KMS-11 (cell line): Measurements from ENCODE around the gene CITED2.

Source experiments
- H2AFZ ChIP-seq: fragments of 200-600 bp; sonication (generic); 2 replicates; pipeline ENCODE4 v1.6.1; 2016; ENCODE audit warnings: antibody characterized with exemption, mixed run types, low read depth
- H3K27ac ChIP-seq: fragments of 200-600 bp; sonication (generic); 2 replicates; pipeline ENCODE4 v1.6.1; 2016; ENCODE audit warnings: mild to moderate bottlenecking, mixed run types
- H3K27me3 ChIP-seq: fragments of 200-600 bp; sonication (generic); 2 replicates; pipeline ENCODE4 v1.6.1; 2017; ENCODE audit warnings: mild to moderate bottlenecking, low read depth, mixed run types, moderate library complexity; ENCODE audit not compliant: insufficient read depth
- H3K36me3 ChIP-seq: fragments of 200-600 bp; sonication (generic); 2 replicates; pipeline ENCODE4 v1.6.1; 2017; ENCODE audit warnings: mild to moderate bottlenecking, mixed run types; ENCODE audit not compliant: insufficient read depth
- H3K4me1 ChIP-seq: fragments of 200-600 bp; sonication (generic); 2 replicates; pipeline ENCODE4 v1.6.1; 2016; ENCODE audit warnings: mild to moderate bottlenecking, low read depth, mixed run types; ENCODE audit not compliant: poor library complexity, severe bottlenecking
- H3K4me2 ChIP-seq: fragments of 200-600 bp; sonication (generic); 2 replicates; pipeline ENCODE4 v1.7.0; 2016; ENCODE audit warnings: mild to moderate bottlenecking, mixed run types
- H3K4me3 ChIP-seq: fragments of 200-600 bp; sonication (generic); IDR thresholded peaks from 2 replicates; pipeline ENCODE4 v1.6.1; 2017; ENCODE audit warnings: low read depth, low read length, mixed read lengths; ENCODE audit not compliant: insufficient read depth
- H3K79me2 ChIP-seq: fragments of 200-600 bp; sonication (generic); 2 replicates; pipeline ENCODE4 v1.6.1; 2016; ENCODE audit warnings: low read depth, mixed run types; ENCODE audit not compliant: insufficient read depth
- H3K9ac ChIP-seq: fragments of 200-600 bp; sonication (generic); 2 replicates; pipeline ENCODE4 v1.6.1; 2016; ENCODE audit warnings: mild to moderate bottlenecking, mixed run types
- H4K20me1 ChIP-seq: fragments of 200-600 bp; sonication (generic); 2 replicates; pipeline ENCODE4 v1.6.1; 2016; ENCODE audit warnings: mild to moderate bottlenecking, mixed run types; ENCODE audit not compliant: insufficient read depth
- CTCF ChIP-seq: fragments of 200-600 bp; sonication (generic); conservative IDR thresholded peaks from 2 replicates; pipeline ENCODE4 v1.6.1; 2017; ENCODE audit warnings: low read depth, mild to moderate bottlenecking, antibody characterized with exemption, low read length, moderate library complexity, mixed read lengths

CITED2 gene

GRCh38 chr6:139343052-139343750 is 31.2 kb downstream of the CITED2 start:
- H3K4me1 ChIP-seq = peaks cover 28% of the 10 kb centered on the region
- H3K4me3 ChIP-seq = no peak overlapping the region
- H3K27me3 ChIP-seq = no peaks in the 10 kb centered on the region
- no peak for TF ChIP-seq CTCF
- H3K36me3 ChIP-seq = no peaks in the 10 kb centered on the region
- H2AFZ ChIP-seq = peak overlapping the region; percentile 64
- no peaks in the 10 kb centered on the region for H4K20me1 ChIP-seq
- peak overlapping the region; percentile 40 for H3K27ac ChIP-seq
- H3K9ac ChIP-seq = no peak overlapping the region
- peak overlapping the region; percentile 33; the same call in 1 of the 2 replicates for H3K4me2 ChIP-seq
- H3K79me2 ChIP-seq = no peaks in the 10 kb centered on the region

DNA sequence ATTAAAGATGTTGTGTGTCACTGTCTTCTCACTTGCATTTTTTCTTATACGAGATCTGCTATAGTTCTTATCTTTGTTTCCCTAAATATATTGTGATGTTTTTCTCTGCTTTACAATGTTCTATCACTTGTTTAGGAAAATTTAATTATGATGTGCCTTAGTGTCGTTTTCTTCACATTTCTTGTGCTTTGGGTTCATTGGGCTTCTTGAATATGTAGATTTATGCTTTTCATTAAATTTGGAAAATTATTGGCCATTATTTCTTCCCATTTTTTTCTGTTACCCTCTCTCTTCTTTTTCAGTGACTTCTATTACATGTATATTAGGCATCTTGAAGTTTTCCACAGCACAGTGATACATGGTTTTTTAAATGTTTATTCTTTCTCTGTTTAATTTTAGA is 33.4 kb downstream of the CITED2 start:
- TF ChIP-seq CTCF = no peak
- Histone ChIP-seq H3K79me2 (no peaks in the 10 kb centered on the region), H3K27ac (no peak overlapping the region), H3K4me2 (no peak overlapping the region), H3K27me3 (no peaks in the 10 kb centered on the region), H3K9ac (no peak overlapping the region), H4K20me1 (no peaks in the 10 kb centered on the region), H3K4me1 (peaks cover 45% of the 10 kb centered on the region), H3K4me3 (no peak overlapping the region), H2AFZ (no peak overlapping the region), H3K36me3 (no peaks in the 10 kb centered on the region)

GRCh38 chr6:139338795-139339194 is 35.7 kb downstream of the CITED2 start:
- Histone ChIP-seq H3K27me3 (no peaks in the 10 kb centered on the region), H2AFZ (no peak overlapping the region), H3K4me1 (peaks cover 43% of the 10 kb centered on the region), H3K4me3 (no peak overlapping the region), H3K79me2 (no peaks in the 10 kb centered on the region), H3K9ac (no peak overlapping the region), H4K20me1 (no peaks in the 10 kb centered on the region), H3K36me3 (no peaks in the 10 kb centered on the region), H3K27ac (no peak overlapping the region), H3K4me2 (no peak overlapping the region)
- no peak for TF ChIP-seq CTCF

DNA sequence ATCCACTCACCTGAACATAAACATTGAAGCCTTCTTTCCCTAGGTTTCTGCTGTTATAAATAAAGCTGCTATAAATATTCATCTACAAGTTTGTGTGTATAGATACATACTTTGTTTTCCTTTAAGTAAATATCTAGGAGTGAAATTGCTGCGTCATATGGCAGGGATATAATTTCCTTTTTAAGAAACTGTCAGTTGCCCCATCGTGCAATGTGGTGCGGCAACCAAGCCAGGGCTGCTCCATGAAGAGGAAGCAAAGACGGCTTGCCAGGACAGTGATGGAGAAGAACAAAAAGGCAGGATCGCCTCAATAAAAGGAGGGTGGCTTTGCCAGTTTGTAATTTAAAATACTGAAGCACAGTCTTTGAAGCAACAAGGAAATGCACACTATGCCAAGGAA is 36.6 kb downstream of the CITED2 start:
- no peak overlapping the region for H3K9ac ChIP-seq
- H3K4me2 ChIP-seq = no peak overlapping the region
- H3K79me2 ChIP-seq = no peaks in the 10 kb centered on the region
- H3K4me1 ChIP-seq = peaks cover 33% of the 10 kb centered on the region
- H3K36me3 ChIP-seq = no peaks in the 10 kb centered on the region
- TF ChIP-seq CTCF = no peak
- no peak overlapping the region for H3K27ac ChIP-seq
- no peak overlapping the region for H3K4me3 ChIP-seq
- no peaks in the 10 kb centered on the region for H3K27me3 ChIP-seq
- H2AFZ ChIP-seq = no peak overlapping the region
- no peaks in the 10 kb centered on the region for H4K20me1 ChIP-seq
